AG09309 (cell line): ENCODE results near the gene HERPUD1.
"Not testable (repeated sequence)": the region's sequence is repeated elsewhere in the genome, so short reads cannot be mapped to it uniquely, and the experiment has no call there.

Experiments used
- DNase-seq: peaks from one replicate; pipeline ENCODE4 v3.0.0-alpha.2; 2010; ENCODE audit warnings: low read depth
- H3K4me3 ChIP-seq: 2 replicates; pipeline ENCODE4 v1.5.1; 2011; ENCODE audit warnings: mild to moderate bottlenecking, low read depth, low read length, moderate library complexity; ENCODE audit not compliant: control insufficient read depth
- CTCF ChIP-seq: IDR thresholded peaks from 2 replicates; pipeline ENCODE4 v1.5.1; 2011; ENCODE audit warnings: mild to moderate bottlenecking, low read depth, low read length, inconsistent platforms; ENCODE audit not compliant: insufficient read depth, control insufficient read depth; ENCODE audit errors: missing control alignments

HERPUD1 gene

GRCh38 chr16:56985962-56986360 lies 54.0 kb downstream of the HERPUD1 start:
- TF ChIP-seq CTCF, result no peak

GRCh38 chr16:56986361-56986760 lies 54.4 kb downstream of the HERPUD1 start:
- H3K4me3 ChIP-seq, result no peak overlapping the region
- DNase-seq, result no peak
- no peak for TF ChIP-seq CTCF

More at GRCh38 chr16:56985962-56986360, 54.0 kb downstream of the HERPUD1 start:
- DNase-seq, result no peak
- H3K4me3 ChIP-seq, result no peak overlapping the region

- not testable (repeated sequence) for DNase-seq, H3K4me3 ChIP-seq
Measured at GRCh38 chr16:56986908-56987307, 55.0 kb downstream of the HERPUD1 start.

- DNase-seq, result no peak
- no peak for TF ChIP-seq CTCF
- no peak overlapping the region for H3K4me3 ChIP-seq
Measured at GRCh38 chr16:56987692-56988091, 55.8 kb downstream of the HERPUD1 start.

- no peak for DNase-seq
- TF ChIP-seq CTCF, result no peak
- peak overlapping the region; percentile 92 for H3K4me3 ChIP-seq
Measured at GRCh38 chr16:56988161-56988947, 56.4 kb downstream of the HERPUD1 start.

- TF ChIP-seq CTCF, result no peak
- no peak for DNase-seq
- H3K4me3 ChIP-seq, result peak within 1 kb of the TSS; percentile 92
Measured at GRCh38 chr16:56988948-56989945, 57.3 kb downstream of the HERPUD1 start, which contains the start of gene NLRC5. TSS of gene NLRC5 (plus strand) at chr16:56989557. CDS start at chr16:57020713, 31,156 bp downstream.

GRCh38 chr16:56989988-56990387 lies 58.0 kb downstream of the HERPUD1 start:
- TF ChIP-seq CTCF, result no peak
- DNase-seq, result no peak
- peak overlapping the region; percentile 92 for H3K4me3 ChIP-seq
